HepG2 (cell line): ENCODE results near the gene KIAA0232. TPM values are rescaled to one million over a fixed set of nuclear protein-coding genes. Genes with fewer than 3 reads are reported as not detected.

Experiments used
- CREB3 ChIP-seq: sonication (generic); formaldehyde crosslinking; IDR thresholded peaks from 2 replicates; pipeline ENCODE4 v1.5.0; 2020; ENCODE audit warnings: missing genetic modification reagents
- GLI4 ChIP-seq: sonication (generic); formaldehyde crosslinking; IDR thresholded peaks from 2 replicates; pipeline ENCODE4 v1.5.1; 2020; ENCODE audit warnings: missing genetic modification reagents, mild to moderate bottlenecking, moderate library complexity, borderline replicate concordance
- HIVEP1 ChIP-seq: sonication (generic); formaldehyde crosslinking; IDR thresholded peaks from 2 replicates; pipeline ENCODE4 v1.4.0; 2020; ENCODE audit warnings: mild to moderate bottlenecking, missing genetic modification reagents
- KDM5B ChIP-seq: sonication (generic); formaldehyde crosslinking; IDR thresholded peaks from 2 replicates; pipeline ENCODE4 v1.4.0; 2020; ENCODE audit warnings: missing genetic modification reagents, mild to moderate bottlenecking, borderline replicate concordance
- NFAT5 ChIP-seq: sonication (generic); formaldehyde crosslinking; IDR thresholded peaks from 2 replicates; pipeline ENCODE4 v1.4.0; 2020; ENCODE audit warnings: missing genetic modification reagents
- NR2F1 ChIP-seq, 2 experiments: fragments of 450-650 bp in 1 of 2; formaldehyde crosslinking in 1 of 2; IDR thresholded peaks; 2 replicates each; pipeline versions ENCODE4 v1.5.0 to v1.6.1; 2016 to 2020; ENCODE audit warnings: mild to moderate bottlenecking in 1 of 2, missing compliant biosample characterization in 1 of 2, missing genetic modification reagents in 1 of 2, moderate library complexity in 1 of 2
- POLR2AphosphoS2 ChIP-seq: IDR thresholded peaks from 2 replicates; pipeline ENCODE4 v1.6.1; 2011; ENCODE audit warnings: low read depth, low read length, improper control_type of control experiment
- ZC3H4 ChIP-seq: sonication (generic); formaldehyde crosslinking; IDR thresholded peaks from 2 replicates; pipeline ENCODE4 v1.4.0; 2020; ENCODE audit warnings: missing genetic modification reagents, borderline replicate concordance
- ZMYM4 ChIP-seq: sonication (generic); formaldehyde crosslinking; IDR thresholded peaks from 2 replicates; pipeline ENCODE4 v1.8.1; 2023; ENCODE audit warnings: mild to moderate bottlenecking, missing genetic modification reagents
- ZNF276 ChIP-seq: sonication (generic); formaldehyde crosslinking; IDR thresholded peaks from 2 replicates; pipeline ENCODE4 v1.4.0; 2020; ENCODE audit warnings: mild to moderate bottlenecking, low read depth, missing genetic modification reagents
- ZNF281 ChIP-seq: sonication (generic); formaldehyde crosslinking; IDR thresholded peaks from 2 replicates; pipeline ENCODE4 v1.4.0; 2020; ENCODE audit warnings: missing genetic modification reagents, borderline replicate concordance
- ZNF331 ChIP-seq: sonication (generic); formaldehyde crosslinking; IDR thresholded peaks from 2 replicates; pipeline ENCODE4 v1.4.0; 2020; ENCODE audit warnings: missing genetic modification reagents
- ZNF883 ChIP-seq: sonication (generic); formaldehyde crosslinking; IDR thresholded peaks from 2 replicates; pipeline ENCODE4 v1.5.1; 2020; ENCODE audit warnings: mild to moderate bottlenecking, missing genetic modification reagents; ENCODE audit errors: not compliant biosample characterization
- polyA plus RNA-seq, 8 experiments: library from polyadenylated mRNA; depleted of rRNA in 3 of 8; stranded (reverse) in 7 of 8; unstranded in 1 of 8; fragments of >200 nt; fragmentation: Illumina TruSeq in 4 of 8; extraction: Trizol in 4 of 8; gene quantifications; 2 replicates each; pipeline versions ENCODE4 v1.2.1 to v1.2.3, GENCODE V29; 2011 to 2016; ENCODE audit warnings: low read depth in 4 of 8, missing spikeins in 1 of 8, mixed read lengths in 1 of 8; ENCODE audit not compliant: insufficient read depth in 1 of 8
- total RNA-seq, 5 experiments: library from RNA; depleted of rRNA; stranded (reverse); fragments of >200 nt; fragmentation: Illumina TruSeq; extraction: Trizol; gene quantifications; 2 replicates each; pipeline ENCODE4 v1.2.3, GENCODE V29; 2016; ENCODE audit warnings: low read depth in 1 of 5

Gene KIAA0232
- total and polyA plus RNA-seq, 2 of the 13 experiments (the other 11 are each of a cell fraction or from before 2014, with no cell fraction given): 7.8 to 17.1 TPM

GRCh38 chr4:6902318-6903042, 120.0 kb downstream of the KIAA0232 start (continued):
- no peak for TF ChIP-seq NFAT5
- no peak for TF ChIP-seq POLR2AphosphoS2
- TF ChIP-seq ZNF276 (CRISPR knock-in tag): no peak
- no peak for TF ChIP-seq ZC3H4 (CRISPR knock-in tag)
- TF ChIP-seq ZNF331 (CRISPR knock-in tag): no peak
- TF ChIP-seq ZMYM4: no peak; the same call in none of the 2 replicates
- no peak for TF ChIP-seq NR2F1 (CRISPR knock-in tag; IDR thresholded peaks at IDR 0.05)
- no peak for TF ChIP-seq GLI4 (CRISPR knock-in tag)
- no peak for TF ChIP-seq HIVEP1 (CRISPR knock-in tag)
- TF ChIP-seq CREB3 (CRISPR knock-in tag): no peak
- no peak for TF ChIP-seq ZNF883
- TF ChIP-seq KDM5B (CRISPR knock-in tag): no peak
- no peak for TF ChIP-seq ZNF281 (CRISPR knock-in tag)
